Fibroblast of pulmonary artery (primary cell): ENCODE measurements around the gene ARL8A.

Source experiments
- DNase-seq: peaks from one replicate; pipeline ENCODE4 v3.0.0-alpha.2; 2010; ENCODE audit warnings: low read depth
- H3K4me3 ChIP-seq: replicated peaks from 2 replicates; pipeline ENCODE4 v1.5.1; 2011; ENCODE audit warnings: low read depth, mild to moderate bottlenecking, control low read depth, low read length, moderate library complexity
- CTCF ChIP-seq: IDR thresholded peaks from 2 replicates; pipeline ENCODE4 v1.5.1; 2011; ENCODE audit warnings: mild to moderate bottlenecking, control low read depth, low read length, inconsistent platforms; ENCODE audit errors: missing control alignments

Gene ARL8A

GRCh38 chr1:202131956-202132821, 12.3 kb downstream of the ARL8A start:
- no peak for TF ChIP-seq CTCF
- H3K4me3 ChIP-seq: no peak overlapping the region
- no peak for DNase-seq

- no peak overlapping the region for H3K4me3 ChIP-seq
Observed at GRCh38 chr1:202130816-202131522, 13.6 kb downstream of the ARL8A start.

GRCh38 chr1:202130297-202130721, 14.2 kb downstream of the ARL8A start:
- H3K4me3 ChIP-seq: no peak overlapping the region
- TF ChIP-seq CTCF: no peak
- no peak for DNase-seq

More at GRCh38 chr1:202130816-202131522, 13.6 kb downstream of the ARL8A start:
- TF ChIP-seq CTCF: no peak
- no peak for DNase-seq

GRCh38 chr1:202129453-202130296, 14.9 kb downstream of the ARL8A start:
- DNase-seq: no peak
- no peak overlapping the region for H3K4me3 ChIP-seq
- no peak for TF ChIP-seq CTCF

GRCh38 chr1:202127836-202128622, 16.5 kb downstream of the ARL8A start:
- no peak overlapping the region for H3K4me3 ChIP-seq
- no peak for DNase-seq
- no peak for TF ChIP-seq CTCF

GRCh38 chr1:202127061-202127460, 17.5 kb downstream of the ARL8A start:
- H3K4me3 ChIP-seq: no peak overlapping the region
- no peak for DNase-seq
- no peak for TF ChIP-seq CTCF
